Measurements from ENCODE around the gene CREBL2.
A peak's percentile ranks its signal among the peaks of the same experiment; 100 is the strongest.
"Not testable (repeated sequence)": the region's sequence is repeated elsewhere in the genome, so short reads cannot be mapped to it uniquely, and the experiment has no call there.

Gene CREBL2

DNA sequence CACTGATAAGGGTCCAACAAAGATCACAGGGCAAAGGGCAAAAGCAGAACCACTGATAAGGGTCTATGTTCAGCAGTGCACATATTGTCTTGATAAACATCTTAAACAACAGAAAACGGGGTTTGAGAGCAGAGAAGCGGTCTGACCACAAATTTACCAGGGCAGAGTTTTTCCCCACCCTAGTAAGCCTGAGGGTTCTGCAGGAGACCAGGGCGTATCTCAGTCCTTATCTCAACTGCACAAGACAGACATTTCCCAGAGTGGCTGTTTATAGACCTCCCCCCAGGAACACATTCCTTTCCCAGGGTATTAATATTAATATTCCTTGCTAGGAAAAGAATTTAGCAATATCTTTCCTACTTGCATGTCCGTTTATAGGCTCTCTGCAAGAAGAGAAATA, 28.3 kb downstream of the CREBL2 start:
- not testable (repeated sequence) for DNase-seq (ENCODE audit: low read depth in 2 of 2)

DNA sequence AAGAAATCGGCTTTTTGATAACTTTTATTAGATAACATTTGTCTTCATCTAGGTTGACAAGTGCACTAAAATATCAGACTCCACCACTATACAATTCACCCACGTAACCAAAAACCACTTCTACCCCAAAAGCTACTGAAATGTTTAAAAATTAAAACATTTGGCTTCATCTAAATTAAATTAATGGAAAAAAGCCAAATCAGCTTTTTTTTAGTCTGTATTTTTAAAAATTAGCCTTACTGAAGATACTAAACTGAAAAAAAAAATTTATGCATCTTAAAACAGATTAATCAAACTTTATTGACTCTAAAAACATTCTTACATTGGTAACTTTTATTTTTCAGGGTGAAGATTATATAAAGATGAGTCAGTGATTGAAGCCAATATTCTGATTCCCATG, 30.0 kb downstream of the CREBL2 start:
- no peak for DNase-seq (ENCODE audit: low read depth in 2 of 2)

DNA sequence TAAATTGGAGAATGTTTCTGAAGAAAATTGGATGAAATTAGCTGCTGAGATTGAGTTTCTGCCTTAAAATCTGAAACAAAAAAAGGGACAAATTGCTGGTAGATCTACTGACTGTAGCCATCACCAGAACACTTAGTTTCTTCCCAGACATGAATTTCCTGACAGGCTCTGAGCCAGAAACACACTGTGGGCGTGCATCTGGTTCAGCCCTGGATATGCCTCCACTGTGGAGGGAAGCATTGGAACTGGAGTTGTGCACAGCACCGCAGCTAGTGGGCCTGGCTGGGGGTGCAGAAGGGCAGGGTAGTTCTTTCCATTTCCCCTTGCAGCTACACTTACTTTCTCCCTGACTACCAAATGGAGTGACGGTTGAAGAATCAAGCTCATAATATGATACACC, 31.2 kb downstream of the CREBL2 start:
- DNase-seq (ENCODE audit: low read depth in 2 of 2), result no peak

DNA sequence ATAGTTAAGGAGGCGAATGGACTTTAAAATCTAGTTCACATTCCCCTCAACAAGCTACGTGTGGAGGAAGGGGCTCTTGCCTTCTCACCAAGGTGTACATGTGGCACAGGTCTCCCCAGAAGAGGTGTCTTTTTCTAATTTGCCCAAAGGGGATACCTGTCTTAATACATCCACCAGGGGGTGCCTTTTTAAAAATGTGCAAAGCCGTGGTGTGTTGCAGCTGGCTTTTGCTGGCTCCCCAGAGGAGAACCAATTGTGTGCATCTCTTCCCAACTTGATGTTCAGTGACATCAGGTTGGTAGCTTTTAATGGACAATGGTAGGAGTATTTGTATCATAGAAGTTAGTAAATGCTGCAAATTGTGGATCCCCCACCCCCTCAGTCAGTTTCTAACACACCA, 33.8 kb downstream of the CREBL2 start:
- DNase-seq (ENCODE audit: low read depth in 2 of 2), result peak in 1 of 2 donors; percentile 17

DNA sequence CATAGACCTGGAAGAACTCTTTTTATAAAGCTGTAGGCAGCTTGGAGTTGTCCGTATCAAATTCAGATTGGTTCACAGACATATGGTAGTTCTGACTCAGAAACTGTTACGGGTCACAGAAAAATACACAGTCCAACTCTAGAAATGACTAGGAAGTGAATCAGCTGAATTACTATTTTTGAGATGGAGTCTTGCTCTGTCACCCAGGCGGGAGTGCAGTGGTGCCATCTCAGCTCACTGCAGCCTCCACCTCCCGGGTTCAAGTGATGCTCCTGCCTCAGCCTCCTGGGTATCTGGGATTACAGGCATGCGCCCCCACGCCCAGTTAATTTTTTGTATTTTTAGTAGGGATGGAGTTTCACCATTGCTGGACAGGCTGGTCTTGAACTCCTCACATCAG, 34.3 kb downstream of the CREBL2 start:
- not testable (repeated sequence) for DNase-seq (ENCODE audit: low read depth in 2 of 2)

DNA sequence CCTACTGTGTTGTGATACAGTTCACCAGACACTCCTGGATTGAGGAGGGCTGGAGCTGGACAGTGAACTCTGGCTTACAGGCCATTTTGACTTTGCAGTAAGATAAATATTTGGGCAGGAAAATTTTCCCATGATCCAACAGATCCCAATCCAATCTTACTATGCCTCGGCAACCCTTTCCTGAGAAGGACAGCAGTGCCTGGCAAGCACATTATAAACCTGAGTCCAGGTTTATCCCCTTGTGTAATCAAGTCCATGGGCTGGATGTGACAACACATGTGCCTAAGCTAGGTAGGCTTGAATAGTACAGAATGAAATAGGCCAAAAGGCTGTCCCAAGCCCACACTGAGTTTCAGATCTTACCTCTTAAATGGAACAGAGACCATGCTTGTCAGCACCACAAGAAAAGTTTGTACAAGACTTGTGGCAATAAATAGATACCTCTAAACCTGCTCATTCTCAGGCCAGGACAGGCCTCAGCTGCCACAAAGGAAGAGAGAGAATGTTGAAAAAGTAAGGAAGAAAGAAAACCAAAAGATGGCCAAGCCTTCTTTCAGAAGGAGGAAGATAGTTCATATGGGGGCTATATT, 34.9 kb downstream of the CREBL2 start:
- DNase-seq (ENCODE audit: low read depth in 2 of 2), result no peak

DNA sequence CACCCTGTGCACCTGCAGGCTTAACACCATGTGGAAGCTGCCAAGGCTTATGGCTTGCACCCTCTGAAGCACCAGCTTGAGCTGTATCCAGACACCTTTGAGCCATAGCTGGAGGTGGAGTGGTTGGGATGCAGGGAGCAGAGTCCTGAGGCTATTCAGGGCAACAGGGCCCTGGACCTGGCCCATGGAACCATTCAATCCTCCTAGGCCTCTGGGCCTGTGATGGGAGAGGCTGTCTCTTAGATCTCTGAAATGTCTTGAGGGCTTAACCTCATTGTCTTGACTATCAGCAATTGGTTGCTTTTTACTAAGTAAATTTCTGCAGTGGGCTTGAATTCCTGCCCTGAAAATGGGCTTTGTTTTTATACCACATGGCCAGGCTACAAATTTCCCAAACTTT, 36.6 kb downstream of the CREBL2 start:
- no peak for DNase-seq (ENCODE audit: low read depth in 2 of 2)

DNA sequence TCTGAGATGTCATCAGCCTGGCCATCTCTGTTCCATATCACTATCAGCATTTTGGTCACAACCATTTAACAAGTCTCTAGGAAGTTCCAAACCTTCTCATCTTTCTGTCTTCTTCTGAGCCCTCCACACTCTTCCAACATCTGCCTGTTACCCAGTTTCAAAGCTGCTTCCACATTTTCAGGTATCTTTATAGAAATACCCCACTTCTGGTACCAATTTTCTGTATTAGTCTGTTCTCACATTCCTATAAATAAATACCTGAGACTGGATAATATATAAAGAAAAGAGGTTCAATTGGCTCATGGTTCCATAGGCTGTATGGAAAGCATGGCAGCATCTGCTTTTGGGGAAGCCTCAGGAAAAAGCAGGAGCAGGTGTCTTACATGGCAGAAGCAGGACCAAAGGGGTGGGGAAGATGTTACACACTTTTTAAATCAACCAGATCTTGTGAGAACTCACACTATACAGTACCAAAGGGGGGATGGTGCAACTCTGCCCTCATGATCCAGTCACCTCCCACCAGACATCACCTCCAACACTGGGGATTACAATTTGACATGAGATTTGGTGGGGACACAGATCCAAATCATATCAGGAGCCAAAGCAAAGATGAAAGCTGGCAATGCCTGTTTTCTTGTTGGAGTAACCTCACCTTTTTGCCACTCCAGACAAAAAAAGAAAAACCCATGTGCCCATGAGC, 37.4 kb downstream of the CREBL2 start:
- DNase-seq (ENCODE audit: low read depth in 2 of 2), result no peak

DNA sequence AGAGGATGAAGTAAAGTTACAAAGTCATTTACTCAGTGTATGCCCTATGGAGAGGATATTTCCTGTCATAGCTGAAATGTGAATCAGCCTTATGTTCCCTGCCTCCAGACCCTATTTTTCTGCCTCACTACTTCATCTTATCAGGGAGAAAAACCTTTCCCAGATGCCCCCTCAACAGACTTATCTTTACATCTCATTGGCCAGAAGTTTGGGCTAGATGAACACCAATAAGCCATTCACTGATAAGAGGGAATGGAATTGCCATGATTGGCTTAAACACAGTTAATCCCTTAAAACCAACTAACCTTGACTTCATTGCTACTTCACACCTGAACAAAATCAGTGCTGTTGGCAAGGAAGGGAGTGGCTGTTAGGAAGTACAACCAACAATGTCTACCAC, 40.1 kb downstream of the CREBL2 start:
- DNase-seq (ENCODE audit: low read depth in 2 of 2), result no peak

DNA sequence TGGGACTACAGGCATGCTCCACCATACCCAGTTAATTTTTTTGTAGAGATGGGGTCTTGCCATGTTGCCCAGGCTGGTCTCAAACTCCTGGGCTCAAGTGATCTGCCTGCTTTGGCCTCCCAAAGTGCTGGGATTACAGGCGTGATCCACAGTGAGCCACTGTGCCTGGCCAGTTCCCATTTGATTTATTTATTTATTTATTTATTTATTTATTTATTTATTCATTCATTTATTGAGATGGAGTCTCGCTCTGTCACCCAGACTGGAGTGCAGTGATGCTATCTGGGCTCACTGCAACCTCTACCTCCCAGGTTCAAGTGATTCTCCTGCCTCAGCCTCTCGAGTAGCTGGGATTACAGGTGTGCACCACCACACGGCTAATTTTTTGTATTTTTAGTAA, 41.0 kb downstream of the CREBL2 start:
- DNase-seq (ENCODE audit: low read depth in 2 of 2), result not testable (repeated sequence)

DNA sequence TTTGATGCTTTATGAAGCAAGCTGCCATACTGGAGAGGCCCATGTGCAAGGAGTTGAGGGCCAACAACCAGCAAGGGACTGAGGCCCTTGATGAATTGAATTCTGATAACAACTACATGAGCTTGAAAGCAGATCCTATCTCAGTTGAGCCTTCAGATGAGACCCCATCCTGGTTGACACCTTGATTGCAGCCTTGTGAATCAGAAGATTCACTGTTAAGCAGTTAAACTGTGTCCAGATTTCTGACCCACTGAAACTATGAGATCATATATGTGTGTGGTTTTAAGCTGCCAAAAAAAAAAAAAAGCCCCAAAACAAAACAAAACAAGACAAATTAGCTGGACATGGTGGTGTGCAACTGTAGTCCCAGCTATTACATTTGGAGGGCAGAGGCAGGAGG, 42.2 kb downstream of the CREBL2 start:
- DNase-seq (ENCODE audit: low read depth in 2 of 2), result no peak

DNA sequence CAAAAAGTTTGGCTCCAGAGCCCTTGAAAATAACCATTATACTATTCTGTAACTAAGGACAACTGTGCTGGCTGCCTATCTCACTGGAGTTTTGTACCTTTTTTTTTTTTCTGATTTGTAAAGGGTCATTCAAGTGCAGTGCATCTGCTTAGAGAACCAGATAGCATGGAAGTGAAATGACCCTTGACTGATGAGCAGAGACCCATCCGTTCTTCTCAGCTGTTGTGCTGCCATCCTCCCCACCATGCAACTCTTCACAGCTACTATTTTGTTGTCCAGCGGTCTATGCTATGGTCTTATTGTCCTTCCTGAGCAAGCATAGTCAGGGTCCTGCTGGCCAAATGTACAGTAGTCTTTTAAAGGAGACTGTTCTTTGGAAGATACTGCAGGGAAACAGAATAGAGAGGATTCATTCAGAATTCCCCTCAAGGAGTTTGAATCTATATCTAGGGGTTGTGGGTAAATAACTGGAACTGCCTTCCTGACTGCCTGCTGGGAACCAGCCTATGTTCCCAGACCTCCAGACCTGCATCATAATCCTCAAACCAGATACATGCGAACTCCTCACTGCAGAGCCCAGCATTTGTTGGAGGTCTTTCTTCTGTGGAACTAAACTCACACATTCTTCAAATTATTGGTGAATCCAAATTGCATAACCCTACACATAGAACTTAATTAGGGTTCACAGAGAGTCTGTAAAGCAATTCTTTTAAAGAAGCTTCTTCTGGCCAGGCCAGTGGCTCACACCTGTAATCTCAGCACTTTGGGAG, 43.2 kb downstream of the CREBL2 start:
- DNase-seq (ENCODE audit: low read depth in 2 of 2), result no peak

DNA sequence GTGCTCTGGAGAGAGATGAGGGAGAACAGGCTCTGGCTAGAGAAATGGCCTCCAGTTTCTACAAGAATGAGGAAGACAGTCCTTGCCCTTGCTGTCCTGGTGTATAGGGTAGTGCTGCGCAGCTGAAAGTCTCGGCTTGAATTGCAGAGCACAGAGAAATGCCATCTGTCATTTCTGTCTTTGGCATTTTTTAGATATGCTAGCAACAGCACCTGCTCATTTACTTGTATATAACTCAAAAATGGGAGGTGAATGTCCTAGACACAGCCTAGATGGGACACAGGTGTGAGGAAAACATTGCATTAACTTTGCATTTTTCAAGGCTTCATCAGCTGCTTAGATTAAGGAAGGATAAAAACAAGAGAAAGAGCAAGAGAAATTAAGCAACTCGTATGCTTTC, 48.5 kb downstream of the CREBL2 start:
- DNase-seq (ENCODE audit: low read depth in 2 of 2), result no peak

DNA sequence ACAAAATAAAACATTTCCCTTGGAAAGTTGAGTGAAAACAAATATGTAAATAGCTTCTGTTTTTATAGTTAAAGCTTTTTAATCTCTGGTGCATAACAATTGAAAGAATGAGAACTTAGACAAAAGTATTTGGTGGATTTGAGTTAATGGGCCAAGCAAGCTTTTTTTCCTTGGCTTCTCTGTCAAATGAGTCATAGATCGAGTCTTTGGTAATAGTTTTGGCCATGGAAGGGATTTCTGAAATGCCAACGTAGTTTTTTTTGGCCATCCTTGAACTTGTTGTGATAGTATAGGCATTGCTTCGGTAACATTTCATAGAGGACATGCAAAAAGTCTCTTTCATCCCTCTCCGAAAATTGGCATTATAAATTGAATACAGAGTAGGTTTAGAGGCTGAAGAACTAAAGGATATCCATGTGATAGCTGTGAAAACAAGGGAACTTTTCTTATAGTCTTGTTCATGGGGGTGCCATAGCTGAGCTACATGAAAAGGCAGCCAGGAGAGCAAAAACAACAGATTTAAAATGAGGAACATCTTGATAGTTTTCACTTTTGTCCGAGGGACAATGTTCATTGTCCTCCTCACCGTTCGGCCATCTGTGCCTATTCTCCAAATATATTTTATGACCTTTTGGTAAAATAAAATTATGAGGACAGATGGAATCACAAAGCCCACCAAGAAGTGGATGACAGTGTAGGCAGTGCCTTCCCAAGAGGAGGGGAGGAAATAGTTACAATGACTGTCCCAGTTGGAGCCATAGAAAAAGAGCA, 49.6 kb downstream of the CREBL2 start:
- DNase-seq (ENCODE audit: low read depth in 2 of 2), result no peak

DNA sequence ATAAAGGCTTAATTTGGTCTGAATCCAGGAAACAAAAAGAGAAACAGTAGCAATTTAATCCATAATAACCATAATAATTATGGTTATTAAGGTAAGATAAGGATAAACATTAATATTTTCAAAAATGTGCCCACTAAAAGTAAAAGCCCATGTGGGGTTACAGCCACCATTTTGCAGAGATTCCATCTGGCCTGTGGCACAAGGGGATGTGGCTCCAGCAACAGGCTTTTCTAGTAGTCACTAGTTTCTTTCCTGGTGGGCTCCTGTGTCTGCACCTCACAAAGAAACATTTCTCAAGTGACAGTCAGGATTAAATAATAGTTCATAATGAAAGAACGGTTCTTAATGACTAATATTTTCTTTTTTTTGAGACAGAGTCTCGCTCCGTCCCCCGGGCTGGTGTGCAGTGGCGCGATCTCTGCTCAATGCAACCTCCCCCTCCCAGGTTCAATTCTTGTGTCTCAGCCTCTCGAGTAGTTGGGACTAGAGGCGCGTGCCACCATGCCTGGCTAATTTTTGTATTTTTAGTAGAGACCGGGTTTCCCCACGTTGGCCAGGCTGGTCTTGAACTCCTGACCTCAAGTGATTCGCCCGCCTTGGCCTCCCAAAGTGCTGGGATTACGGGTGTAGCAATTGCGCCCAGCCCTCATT, 52.1 kb downstream of the CREBL2 start:
- DNase-seq (ENCODE audit: low read depth in 2 of 2), result no peak

DNA sequence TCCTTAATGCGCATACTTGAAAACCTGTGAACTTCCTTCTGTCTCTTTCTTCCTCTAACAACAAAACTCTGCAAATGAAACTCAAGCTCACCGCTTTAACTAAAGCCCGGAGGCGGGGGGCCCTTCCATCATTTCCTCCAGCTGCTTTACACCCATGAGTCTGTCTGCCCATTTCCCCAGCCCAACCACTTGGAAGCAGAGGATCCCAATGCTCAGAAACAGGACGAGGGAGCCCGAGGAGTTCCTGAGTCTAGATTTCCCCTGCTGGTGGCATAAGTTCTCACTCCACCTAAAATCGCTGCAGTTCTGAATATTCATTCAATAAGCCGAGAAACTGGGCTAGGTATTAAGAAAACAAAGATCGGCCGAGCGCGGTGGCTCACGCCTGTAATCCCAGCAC, 53.5 kb downstream of the CREBL2 start:
- no peak for DNase-seq (ENCODE audit: low read depth in 2 of 2)

DNA sequence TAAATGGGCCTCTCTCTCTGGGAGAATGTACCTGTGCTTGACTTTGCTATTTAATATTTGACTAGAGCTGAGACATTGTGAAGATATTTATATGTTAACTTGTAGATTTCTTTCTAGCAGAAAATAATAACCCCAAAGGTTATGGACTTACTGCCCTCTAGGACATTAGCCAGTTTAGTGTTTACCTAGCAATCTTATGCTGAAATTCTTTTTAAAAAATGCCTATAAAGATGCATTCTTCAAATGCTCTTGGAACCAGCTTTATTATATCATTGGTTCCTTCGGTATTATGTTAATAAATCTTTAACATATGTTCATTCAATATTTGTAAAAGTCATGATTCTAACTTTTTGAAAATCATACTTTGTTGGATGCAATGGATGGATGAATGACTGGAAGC, 56.3 kb downstream of the CREBL2 start:
- DNase-seq (ENCODE audit: low read depth in 2 of 2), result no peak

DNA sequence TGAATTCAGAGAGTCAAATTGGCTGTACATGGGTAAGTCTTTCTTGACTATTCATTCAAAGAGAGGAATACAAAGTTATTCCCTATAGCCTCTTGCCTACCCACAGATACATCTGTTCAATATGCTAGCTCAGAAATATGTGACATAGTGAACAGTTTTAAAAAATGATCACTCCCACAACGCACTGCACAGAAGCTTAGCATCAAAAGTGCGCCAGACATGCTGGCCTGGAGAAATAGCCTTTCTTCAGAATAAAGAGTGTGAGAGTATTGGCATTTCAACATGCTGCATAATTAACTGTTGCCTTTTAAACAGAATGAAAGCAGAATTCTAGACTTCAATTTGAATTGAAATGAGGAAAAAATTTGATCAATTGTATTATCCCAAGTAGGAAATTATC, 57.3 kb downstream of the CREBL2 start:
- no peak for DNase-seq (ENCODE audit: low read depth in 2 of 2)

DNA sequence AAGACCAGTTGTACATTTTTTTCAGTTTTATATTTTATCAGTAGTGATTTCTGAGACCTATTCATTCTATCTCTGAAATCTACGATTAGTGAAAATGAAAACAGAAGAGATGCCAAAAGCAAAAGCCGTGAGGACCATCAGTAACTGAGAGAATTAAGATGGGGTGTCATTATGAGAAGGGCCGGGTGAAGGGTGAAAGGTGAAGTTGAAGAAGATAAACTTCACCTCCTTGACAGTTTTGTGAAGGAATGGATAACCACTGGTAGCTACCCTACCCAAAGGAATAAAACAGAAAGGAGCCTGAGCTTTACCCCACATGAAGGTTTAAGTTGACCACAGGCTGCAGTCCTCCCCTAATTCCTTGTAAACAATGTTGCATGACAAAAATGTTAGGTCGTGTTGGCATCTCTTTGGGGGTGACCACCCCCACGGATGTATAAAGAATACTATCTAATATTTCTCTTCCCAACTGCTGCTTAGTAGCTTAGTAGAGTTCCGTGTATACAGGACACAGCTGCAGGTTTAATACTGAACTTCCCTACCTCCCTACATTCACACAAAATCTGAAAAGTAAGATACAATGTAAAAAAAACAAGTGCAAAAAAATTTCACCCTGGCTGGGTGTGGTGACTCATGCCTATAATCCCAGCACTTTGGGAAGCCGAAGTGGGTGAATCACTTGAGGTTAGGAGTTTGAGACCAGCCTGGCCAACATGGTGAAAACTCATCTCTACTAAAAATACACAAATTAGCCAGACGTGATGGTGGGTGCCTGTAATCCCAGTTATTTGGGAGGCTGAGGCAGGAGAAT, 60.4 kb downstream of the CREBL2 start:
- DNase-seq (ENCODE audit: low read depth in 2 of 2), result no peak

DNA sequence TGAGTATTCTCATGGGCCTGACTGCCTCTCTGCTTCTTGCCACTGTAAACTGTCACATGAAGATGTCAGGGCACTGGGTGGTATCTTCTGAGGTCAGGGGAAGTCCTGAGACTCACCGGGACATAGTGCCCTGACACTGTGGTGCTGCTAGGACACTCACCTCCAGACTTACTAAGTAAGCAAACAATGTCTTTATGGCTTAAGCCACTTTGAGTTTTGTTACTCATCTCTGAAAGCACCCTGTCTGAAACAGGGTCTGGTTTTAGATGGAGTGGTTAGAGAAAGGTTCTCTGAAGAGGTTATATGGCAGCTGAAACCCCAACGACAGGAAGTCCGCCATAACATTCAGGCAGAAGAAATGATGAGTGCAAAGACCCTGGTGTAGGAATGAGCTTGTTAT, 61.6 kb downstream of the CREBL2 start:
- no peak for DNase-seq (ENCODE audit: low read depth in 2 of 2)

DNA sequence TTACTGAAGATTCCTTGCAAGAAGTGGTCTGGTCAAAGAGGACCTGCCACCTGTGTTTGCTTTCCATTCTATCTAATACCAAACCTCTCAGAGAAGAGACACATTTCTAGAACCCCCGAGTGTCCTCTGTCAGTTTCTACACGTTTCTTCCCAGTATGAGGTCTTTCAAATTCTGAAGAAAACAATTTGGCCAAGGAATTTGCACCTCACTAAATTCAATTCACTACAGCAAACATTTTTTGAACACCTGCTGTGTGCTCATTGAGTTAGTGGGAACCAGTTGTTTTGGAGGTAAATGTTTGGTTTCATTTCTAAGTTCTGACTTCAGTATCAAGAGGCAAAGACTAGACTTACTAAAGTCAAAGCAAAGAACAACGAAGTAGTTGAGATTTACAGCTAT, 64.9 kb downstream of the CREBL2 start:
- no peak for DNase-seq (ENCODE audit: low read depth in 2 of 2)
